RKO (cell line): ENCODE results near the gene DIPK1B.
"Not testable (repeated sequence)": the region's sequence is repeated elsewhere in the genome, so short reads cannot be mapped to it uniquely, and the experiment has no call there.

Experiments used
- DNase-seq: peaks from one replicate; pipeline ENCODE4 v3.0.0-alpha.2; 2016; ENCODE audit warnings: low spot score

DIPK1B gene

GRCh38 chr9:136753371-136754058 is 41.1 kb downstream of the DIPK1B start:
- DNase-seq = no peak

DNA sequence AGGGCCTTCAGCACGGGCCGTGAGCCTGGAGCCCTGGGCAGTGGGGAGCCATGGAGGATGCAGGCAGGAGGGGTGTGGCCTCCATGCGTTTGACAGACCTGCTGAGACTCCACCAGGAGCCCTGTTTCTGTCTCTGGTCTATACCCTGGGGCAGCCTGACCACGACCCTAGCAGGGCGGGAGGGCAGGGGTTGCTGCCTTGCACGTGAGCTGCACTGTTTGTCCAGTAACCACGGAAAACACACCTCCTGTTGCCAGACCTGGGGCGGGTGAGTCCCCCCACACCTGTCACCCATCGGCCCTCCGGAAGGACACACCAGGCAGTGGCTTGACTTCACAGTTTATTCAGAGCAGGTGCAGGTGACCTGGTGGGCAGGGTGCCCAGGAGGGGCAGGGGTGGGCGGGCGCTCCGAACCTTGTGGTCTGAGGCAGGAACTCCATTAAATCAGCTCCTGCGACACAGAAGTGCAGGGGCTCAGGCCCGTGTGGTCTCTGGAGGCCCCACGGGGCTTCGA is 41.7 kb downstream of the DIPK1B start:
- no peak for DNase-seq

DNA sequence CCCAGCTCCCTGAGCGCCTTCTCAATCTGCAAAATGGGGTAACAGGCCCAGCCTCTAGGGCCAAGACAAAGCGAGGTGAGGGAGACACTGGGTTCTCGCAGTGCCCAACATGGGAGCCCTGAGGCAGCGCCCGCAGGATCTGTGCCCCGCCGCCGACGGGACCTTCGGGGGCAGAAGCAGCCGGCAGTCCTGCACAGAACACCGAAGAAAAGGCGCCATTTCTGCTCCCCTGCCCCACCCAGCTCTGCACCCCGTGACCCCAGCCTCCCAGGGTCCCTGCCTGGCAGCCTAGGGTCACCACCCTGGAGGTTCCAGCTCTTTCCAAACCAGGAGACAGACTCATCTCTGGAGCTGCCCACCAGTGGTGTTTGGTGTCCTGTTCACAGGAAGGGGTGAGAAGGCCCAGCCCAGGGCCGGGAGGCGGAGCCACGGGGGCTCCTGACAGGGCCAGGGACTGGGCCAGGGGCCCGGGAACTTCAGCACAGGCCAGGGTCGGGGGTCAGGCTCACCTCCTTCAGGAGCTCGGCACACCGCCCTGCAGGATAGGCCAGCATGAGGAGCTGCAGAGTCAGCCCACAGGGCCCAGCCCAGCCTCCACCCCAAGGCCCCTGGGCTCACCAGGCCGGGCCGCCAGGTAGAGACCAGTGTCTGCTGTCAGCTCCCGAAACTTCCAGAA is 42.4 kb downstream of the DIPK1B start:
- no peak for DNase-seq

DNA sequence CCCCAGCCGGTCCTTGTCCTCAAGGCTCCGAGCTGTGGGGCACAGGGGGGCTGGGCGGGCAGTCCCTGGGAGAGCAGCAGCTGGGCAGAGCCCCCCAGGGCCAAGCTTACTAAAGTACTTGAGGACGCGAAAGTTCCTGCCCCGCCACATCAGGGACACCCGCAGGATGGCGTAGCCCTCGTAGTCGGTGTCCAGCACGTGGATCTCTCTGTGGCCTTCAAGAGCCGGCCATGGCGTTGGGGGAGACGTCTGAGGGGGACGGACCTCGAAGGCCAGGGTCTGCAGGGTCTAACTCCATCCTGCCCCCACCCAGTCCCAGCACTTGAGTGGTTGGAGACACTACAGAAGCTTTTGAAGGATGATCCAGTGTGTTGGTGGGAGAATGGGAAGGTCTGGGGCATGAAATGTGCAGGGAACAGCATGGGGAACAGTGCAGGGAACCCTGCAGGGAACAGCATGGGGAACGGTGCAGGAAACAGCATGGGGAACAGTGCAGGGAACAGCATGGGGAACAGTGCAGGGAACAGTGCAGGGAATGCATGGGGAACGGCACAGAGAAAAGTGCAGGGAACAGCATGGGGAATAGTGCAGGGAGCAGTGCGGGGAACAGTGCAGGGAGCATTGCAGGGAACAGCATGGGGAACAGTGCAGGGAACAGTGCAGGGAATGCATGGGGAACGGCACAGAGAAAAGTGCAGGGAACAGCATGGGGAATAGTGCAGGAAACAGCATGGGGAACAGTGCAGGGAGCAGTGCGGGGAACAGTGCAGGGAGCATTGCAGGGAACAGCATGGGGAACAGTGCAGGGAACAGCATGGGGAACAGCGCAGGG is 43.1 kb downstream of the DIPK1B start:
- DNase-seq = not testable (repeated sequence)

- no peak for DNase-seq
Observed at GRCh38 chr9:136756134-136756438, 43.7 kb downstream of the DIPK1B start.

DNA sequence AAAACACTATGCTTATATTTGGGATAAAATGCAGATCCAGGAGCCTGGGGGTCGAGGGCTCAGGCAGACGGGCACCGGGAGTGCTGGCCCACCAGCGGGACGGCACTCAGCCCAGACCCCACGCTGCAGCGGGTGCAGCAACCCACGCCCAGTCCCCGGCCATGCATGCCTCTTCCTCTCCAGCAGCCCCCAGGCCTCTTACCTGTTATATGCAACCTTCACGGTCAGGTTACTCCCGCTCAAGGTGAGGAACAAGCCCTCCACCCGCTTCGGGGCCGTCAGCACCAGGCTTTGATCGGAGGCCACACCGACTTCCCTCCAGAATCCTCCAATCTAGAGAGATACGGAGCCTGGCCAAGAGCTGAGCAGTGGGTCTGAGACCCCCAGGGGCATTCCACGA is 44.5 kb downstream of the DIPK1B start:
- DNase-seq = no peak

- no peak for DNase-seq
Observed at GRCh38 chr9:136757328-136757727, 45.0 kb downstream of the DIPK1B start.

GRCh38 chr9:136757751-136758140 is 45.4 kb downstream of the DIPK1B start:
- no peak for DNase-seq

DNA sequence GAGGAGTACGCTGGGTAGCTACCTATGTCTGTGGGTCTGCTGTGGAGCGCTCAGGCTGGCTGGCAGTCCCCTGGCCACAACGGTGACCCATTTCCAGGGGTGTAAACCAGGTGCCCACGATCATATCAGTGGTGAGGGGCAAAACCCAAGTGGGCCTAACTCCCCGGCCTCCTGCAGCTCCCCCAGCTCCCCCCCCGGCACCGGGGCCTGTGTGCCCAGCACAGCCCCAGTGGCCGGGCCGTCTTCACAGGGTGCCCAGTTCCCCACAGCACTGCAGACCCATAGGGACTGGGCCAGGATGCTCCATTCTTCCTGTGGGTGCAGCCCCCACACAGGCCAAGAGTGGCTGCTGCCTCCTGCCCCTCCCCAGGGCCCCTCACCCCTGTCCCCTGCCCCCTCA is 46.6 kb downstream of the DIPK1B start:
- DNase-seq = no peak

- no peak for DNase-seq
Observed at GRCh38 chr9:136759436-136760325, 47.3 kb downstream of the DIPK1B start.

DNA sequence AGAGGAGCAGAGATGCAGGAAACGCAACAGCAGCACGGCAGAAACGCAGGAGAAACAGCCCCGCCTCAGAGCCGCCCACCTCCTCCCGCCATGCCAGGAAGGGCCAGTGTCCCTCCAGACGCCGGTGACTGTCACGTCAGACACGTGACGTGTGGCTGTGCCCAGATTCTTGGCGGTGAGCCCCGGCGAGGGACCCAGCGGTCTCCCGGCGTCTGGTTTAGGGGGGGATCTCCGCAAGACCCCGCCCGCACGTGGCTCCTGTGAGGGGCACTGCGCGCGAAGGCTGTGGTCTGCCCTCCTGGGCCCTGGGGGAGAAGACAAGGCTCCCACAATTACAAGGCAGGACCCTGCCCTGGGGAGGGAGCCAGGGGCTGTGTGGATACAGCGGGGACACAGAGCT is 48.1 kb downstream of the DIPK1B start:
- no peak for DNase-seq

GRCh38 chr9:136760834-136761544 is 48.6 kb downstream of the DIPK1B start:
- DNase-seq = peak; percentile 78

GRCh38 chr9:136761545-136761981 is 49.2 kb downstream of the DIPK1B start:
- DNase-seq = no peak

DNA sequence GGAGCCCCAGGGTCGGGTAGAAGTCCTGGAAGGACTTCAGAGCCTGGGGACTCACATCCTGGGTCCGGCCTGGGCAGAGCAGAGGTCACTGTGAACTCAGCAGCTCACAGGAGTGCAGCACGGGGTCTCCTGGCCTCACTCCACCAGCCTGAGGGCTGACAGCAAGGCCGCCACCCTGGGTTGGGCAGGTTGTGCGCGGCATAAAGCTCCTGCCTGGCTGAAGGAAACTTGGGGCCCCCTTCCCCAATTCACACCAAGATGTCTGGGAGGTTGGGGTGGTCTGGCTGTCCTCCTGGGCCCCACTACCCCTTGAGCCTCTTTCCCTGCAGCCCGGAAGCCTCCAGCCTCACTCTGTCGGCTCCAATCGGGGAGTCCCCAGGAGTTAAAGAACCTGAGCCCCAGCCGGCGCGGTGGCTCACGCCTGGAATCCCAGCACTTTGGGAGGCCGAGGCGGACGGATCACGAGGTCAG is 49.9 kb downstream of the DIPK1B start:
- no peak for DNase-seq

DNA sequence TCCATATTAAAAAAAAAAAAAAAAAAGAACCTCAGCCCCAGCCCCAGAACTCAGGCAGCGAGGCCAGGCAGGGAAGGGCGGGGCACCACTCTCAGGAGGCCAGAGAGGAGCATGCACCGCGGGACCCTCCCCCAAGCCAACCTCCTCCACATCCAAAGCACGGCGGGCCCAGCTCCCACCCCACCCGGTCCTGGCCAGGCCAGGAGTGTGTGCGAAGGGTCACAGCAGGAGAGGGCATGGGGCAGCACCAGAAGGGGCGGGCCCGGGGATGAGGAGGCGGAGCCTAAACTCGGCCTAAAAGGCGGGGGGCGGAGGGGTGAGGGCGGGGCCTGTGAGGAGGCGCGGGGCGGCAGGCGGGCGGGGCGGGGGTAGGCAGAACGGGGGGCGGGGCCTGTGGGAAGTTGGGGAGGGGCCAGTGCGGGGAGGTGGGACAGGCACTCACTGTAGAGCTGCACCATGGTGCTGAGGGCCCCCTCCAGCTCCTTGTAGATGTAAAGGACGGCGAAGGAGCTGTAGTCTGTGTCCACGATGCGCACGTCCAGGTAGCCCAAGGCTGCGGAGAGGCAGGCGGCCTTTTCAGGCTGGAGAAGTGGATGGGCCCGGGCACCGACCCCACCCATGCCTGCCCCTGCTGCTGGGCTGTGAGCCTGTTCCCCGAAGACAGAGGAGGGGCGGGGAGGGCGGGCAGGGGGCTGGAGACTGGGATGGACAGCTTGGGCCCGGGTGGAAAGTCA is 50.7 kb downstream of the DIPK1B start:
- DNase-seq = peak; percentile 42

DNA sequence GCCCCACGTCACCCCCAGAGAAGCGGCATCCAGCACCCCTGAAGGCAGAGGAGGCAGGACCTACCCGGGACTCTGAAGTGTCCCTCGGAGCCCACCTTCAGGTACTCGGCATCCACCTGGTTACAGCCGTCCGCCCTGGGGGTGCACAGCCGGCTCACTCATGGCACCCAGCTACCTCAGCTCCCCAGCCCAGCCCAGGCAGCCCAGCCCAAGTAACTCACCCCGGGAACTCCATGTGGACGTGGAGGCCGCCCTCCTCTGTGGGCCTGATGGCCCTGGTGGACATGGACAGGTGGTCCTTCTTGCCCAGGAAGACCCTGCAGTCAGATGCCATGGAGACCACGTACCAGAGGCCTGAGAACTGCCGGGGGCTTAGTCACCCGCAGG is 51.3 kb downstream of the DIPK1B start:
- DNase-seq = no peak

DNA sequence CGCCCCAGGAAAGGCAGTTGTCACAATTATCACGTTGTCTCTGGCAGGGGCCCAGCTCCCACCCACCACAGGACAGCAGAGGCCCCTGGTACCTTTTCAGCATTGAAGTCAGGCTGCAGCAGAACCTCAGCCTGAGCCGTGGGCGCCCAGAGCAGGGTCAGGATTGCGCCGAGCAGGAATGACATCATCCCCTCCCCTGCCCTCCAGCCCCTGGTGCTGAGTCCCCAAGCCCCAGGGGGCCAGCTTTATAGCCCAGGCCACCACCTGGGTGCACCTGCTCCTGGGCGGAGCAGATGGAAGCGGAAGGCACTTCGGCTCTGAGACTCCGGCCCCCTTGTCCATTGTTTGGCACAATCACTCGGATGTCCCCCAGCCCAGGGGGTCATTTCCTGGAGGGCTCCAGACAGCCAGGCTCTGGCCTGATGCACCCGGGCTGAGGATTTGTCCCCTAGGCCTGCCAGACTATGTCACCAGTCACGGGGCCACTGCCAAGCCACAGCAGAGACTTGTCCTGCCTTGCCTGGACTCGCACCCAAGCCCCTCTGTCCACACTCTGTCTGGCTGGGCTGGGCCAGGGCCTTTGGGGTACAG is 52.0 kb downstream of the DIPK1B start, which contains the start of gene LCN15:
TSS of gene LCN15 (minus strand) at position 218 of the 591 bp plus-strand sequence. CDS start at position 188, 30 bp downstream.
- no peak for DNase-seq

DNA sequence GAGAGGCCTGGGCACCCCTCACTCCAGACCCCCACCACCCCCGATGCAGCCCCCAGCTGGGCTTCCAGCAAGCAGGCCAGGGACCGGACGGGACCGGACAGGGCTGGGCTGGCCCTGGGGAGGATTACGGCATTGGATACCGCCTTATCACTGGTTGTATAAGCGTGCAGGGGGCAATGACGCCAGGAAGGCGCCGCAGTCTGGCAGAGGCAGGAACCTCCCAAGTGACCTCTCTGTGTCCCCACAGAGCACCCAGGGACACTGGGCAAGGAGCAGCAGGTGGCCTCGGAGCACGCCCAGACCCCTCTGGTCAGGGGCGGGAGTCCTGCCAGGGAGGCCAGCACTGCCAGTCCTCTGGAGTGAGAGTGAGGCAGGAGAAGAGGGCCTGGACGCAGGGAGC is 52.7 kb downstream of the DIPK1B start:
- DNase-seq = no peak

GRCh38 chr9:136765745-136766409 is 53.5 kb downstream of the DIPK1B start:
- not testable (repeated sequence) for DNase-seq
